ENCODE measurements around the gene HYAL3. TPM values are rescaled to one million over a fixed set of nuclear protein-coding genes. Genes with fewer than 3 reads are reported as not detected.

HYAL3 gene
- total RNA-seq, 2 donors from 2014 or later = 2.6 to 3.3 TPM

- peak overlapping the region; percentile 97 for H3K9ac ChIP-seq (ENCODE audit: extremely low read depth, low read length, poor library complexity, severe bottlenecking)
- peaks cover 44% of the 10 kb centered on the region for H3K36me3 ChIP-seq (ENCODE audit: control insufficient read depth, insufficient read depth, low read length)
- 90 to 94% methylated on average over 28 to 29 of the region's 29 CpGs for WGBS, 2 experiments (ENCODE audit: insufficient coverage in 1 of 2, insufficient read length in 1 of 2)
- TF ChIP-seq CTCF (conservative IDR thresholded peaks at IDR 0.05) = no peak
- H3K4me3 ChIP-seq (ENCODE audit: low read length) = peak overlapping the region; percentile 100
- H3K27ac ChIP-seq (ENCODE audit: low read depth, low read length) = no peak overlapping the region
- peak; percentile 45 for DNase-seq
- peaks cover 23% of the 10 kb centered on the region for H3K4me1 ChIP-seq (ENCODE audit: control insufficient read depth, insufficient read depth, low read length)
- Mint-ChIP-seq H3K27me3 (ENCODE audit: insufficient read depth) (no peaks in the 10 kb centered on the region), H3K27ac (no peak overlapping the region), H3K36me3 (ENCODE audit: low read depth) (peaks cover 44% of the 10 kb centered on the region), H3K4me1 (peaks cover 35% of the 10 kb centered on the region), H3K9me3 (no peaks in the 10 kb centered on the region), H3K4me3 (peak overlapping the region; percentile 87)
- H3K27me3 ChIP-seq (ENCODE audit: control insufficient read depth, insufficient read depth, low read length, poor library complexity, severe bottlenecking) = no peaks in the 10 kb centered on the region
- H3K9me3 ChIP-seq (ENCODE audit: control insufficient read depth, low read length) = no peaks in the 10 kb centered on the region
Measured at GRCh38 chr3:50319894-50320625, 20.9 kb upstream of the HYAL3 start.

GRCh38 chr3:50319181-50319893 lies 20.1 kb upstream of the HYAL3 start:
- H3K36me3 Mint-ChIP-seq (ENCODE audit: low read depth) = peaks cover 49% of the 10 kb centered on the region
- no peak overlapping the region for H3K27ac ChIP-seq (ENCODE audit: low read depth, low read length)
- H3K36me3 ChIP-seq (ENCODE audit: control insufficient read depth, insufficient read depth, low read length) = peaks cover 40% of the 10 kb centered on the region
- no peak overlapping the region for H3K9ac ChIP-seq (ENCODE audit: extremely low read depth, low read length, poor library complexity, severe bottlenecking)
- peak overlapping the region; percentile 56 for H3K4me3 ChIP-seq (ENCODE audit: low read length)
- no peak for TF ChIP-seq CTCF (conservative IDR thresholded peaks at IDR 0.05)
- no peaks in the 10 kb centered on the region for H3K27me3 ChIP-seq (ENCODE audit: control insufficient read depth, insufficient read depth, low read length, poor library complexity, severe bottlenecking)
- no peaks in the 10 kb centered on the region for H3K9me3 Mint-ChIP-seq
- DNase-seq = no peak
- no peak overlapping the region for H3K27ac Mint-ChIP-seq
- peaks cover 21% of the 10 kb centered on the region for H3K4me1 ChIP-seq (ENCODE audit: control insufficient read depth, insufficient read depth, low read length)
- H3K27me3 Mint-ChIP-seq (ENCODE audit: insufficient read depth) = no peaks in the 10 kb centered on the region
- H3K4me3 Mint-ChIP-seq = peak overlapping the region; percentile 87
- peaks cover 31% of the 10 kb centered on the region for H3K4me1 Mint-ChIP-seq
- WGBS, 2 experiments (ENCODE audit: insufficient coverage in 1 of 2, insufficient read length in 1 of 2) = 96 to 99% methylated on average over 13 to 16 of the region's 16 CpGs
- no peaks in the 10 kb centered on the region for H3K9me3 ChIP-seq (ENCODE audit: control insufficient read depth, low read length)

GRCh38 chr3:50318615-50319014 lies 19.4 kb upstream of the HYAL3 start:
- Mint-ChIP-seq H3K27me3 (ENCODE audit: insufficient read depth) (no peaks in the 10 kb centered on the region), H3K27ac (no peak overlapping the region), H3K9me3 (peaks cover 6% of the 10 kb centered on the region), H3K4me3 (peak overlapping the region; percentile 87), H3K4me1 (peaks cover 25% of the 10 kb centered on the region), H3K36me3 (ENCODE audit: low read depth) (peaks cover 56% of the 10 kb centered on the region)
- TF ChIP-seq CTCF (conservative IDR thresholded peaks at IDR 0.05) = no peak
- Histone ChIP-seq H3K27me3 (ENCODE audit: control insufficient read depth, insufficient read depth, low read length, poor library complexity, severe bottlenecking) (no peaks in the 10 kb centered on the region), H3K4me1 (ENCODE audit: control insufficient read depth, insufficient read depth, low read length) (peaks cover 17% of the 10 kb centered on the region), H3K9me3 (ENCODE audit: control insufficient read depth, low read length) (no peaks in the 10 kb centered on the region), H3K36me3 (ENCODE audit: control insufficient read depth, insufficient read depth, low read length) (peaks cover 35% of the 10 kb centered on the region), H3K4me3 (ENCODE audit: low read length) (peak overlapping the region; percentile 56), H3K9ac (ENCODE audit: extremely low read depth, low read length, poor library complexity, severe bottlenecking) (no peak overlapping the region), H3K27ac (ENCODE audit: low read depth, low read length) (no peak overlapping the region)
- DNase-seq = no peak
- 93 to 98% methylated on average over 9 to 10 of the region's 10 CpGs for WGBS, 2 experiments (ENCODE audit: insufficient coverage in 1 of 2, insufficient read length in 1 of 2)

Measured in endodermal cell (in vitro differentiated cells).